PFSK-1 (cell line): ENCODE results near the gene MIOX.

Experiments used
- FOXP2 ChIP-seq: optimal IDR thresholded peaks from 2 replicates; pipeline ENCODE3; 2011; ENCODE audit warnings: borderline replicate concordance, control low read depth, inconsistent platforms; ENCODE audit not compliant: insufficient read depth; ENCODE audit errors: extremely low read length, extremely low read depth
- POLR2AphosphoS5 ChIP-seq: IDR thresholded peaks from 2 replicates; pipeline ENCODE4 v1.6.1; 2012; ENCODE audit warnings: low read depth, mild to moderate bottlenecking, control low read depth, low read length, moderate library complexity
- SIN3A ChIP-seq: IDR thresholded peaks from 2 replicates; pipeline ENCODE4 v1.6.1; 2012; ENCODE audit warnings: mild to moderate bottlenecking, low read length, moderate library complexity, borderline replicate concordance; ENCODE audit not compliant: insufficient read depth
- TAF1 ChIP-seq: IDR thresholded peaks from 2 replicates; pipeline ENCODE4 v1.6.1; 2012; ENCODE audit warnings: low read length, control low read depth, borderline replicate concordance; ENCODE audit not compliant: insufficient read depth
- TF ChIP-seq, protein P1 (sequence below), 2 experiments: IDR thresholded peaks; 2 replicates each; pipeline versions ENCODE4 v1.6.1 to v1.8.0; 2011 to 2012; ENCODE audit warnings: low read depth in 2 of 2, low read length in 2 of 2, control low read depth in 1 of 2, inconsistent platforms in 1 of 2, mild to moderate bottlenecking in 1 of 2, moderate library complexity in 1 of 2; ENCODE audit not compliant: insufficient read depth in 1 of 2

Gene MIOX

DNA sequence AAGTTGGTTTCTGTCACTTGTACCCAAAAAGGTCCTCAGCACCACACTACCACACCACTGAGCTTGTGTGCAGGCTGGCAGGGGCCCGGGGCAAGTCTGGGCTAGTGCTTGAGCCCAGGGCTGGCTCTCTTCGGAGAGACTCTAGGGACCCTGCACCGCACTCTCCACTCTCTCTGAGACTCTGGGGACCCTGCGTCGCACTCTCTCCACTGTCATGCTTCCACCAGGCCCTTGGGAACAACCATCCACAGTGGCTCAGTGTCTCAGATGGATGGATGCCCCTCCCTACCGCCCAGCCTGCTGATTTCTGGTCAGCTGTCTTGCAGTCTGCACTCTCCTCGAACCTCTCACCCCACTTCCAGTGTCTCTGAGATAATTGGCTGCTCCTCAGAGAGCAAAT lies 9.8 kb upstream of the MIOX start:
- TF ChIP-seq FOXP2 (no peak), SIN3A (no peak), POLR2AphosphoS5 (no peak), TAF1 (no peak)
- TF ChIP-seq, protein P1, sequence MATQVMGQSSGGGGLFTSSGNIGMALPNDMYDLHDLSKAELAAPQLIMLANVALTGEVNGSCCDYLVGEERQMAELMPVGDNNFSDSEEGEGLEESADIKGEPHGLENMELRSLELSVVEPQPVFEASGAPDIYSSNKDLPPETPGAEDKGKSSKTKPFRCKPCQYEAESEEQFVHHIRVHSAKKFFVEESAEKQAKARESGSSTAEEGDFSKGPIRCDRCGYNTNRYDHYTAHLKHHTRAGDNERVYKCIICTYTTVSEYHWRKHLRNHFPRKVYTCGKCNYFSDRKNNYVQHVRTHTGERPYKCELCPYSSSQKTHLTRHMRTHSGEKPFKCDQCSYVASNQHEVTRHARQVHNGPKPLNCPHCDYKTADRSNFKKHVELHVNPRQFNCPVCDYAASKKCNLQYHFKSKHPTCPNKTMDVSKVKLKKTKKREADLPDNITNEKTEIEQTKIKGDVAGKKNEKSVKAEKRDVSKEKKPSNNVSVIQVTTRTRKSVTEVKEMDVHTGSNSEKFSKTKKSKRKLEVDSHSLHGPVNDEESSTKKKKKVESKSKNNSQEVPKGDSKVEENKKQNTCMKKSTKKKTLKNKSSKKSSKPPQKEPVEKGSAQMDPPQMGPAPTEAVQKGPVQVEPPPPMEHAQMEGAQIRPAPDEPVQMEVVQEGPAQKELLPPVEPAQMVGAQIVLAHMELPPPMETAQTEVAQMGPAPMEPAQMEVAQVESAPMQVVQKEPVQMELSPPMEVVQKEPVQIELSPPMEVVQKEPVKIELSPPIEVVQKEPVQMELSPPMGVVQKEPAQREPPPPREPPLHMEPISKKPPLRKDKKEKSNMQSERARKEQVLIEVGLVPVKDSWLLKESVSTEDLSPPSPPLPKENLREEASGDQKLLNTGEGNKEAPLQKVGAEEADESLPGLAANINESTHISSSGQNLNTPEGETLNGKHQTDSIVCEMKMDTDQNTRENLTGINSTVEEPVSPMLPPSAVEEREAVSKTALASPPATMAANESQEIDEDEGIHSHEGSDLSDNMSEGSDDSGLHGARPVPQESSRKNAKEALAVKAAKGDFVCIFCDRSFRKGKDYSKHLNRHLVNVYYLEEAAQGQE (IDR thresholded peaks at IDR 0.05; ENCODE audit: insufficient read depth in 1 of 2, low read depth in 2 of 2, low read length in 2 of 2), result no peak

DNA sequence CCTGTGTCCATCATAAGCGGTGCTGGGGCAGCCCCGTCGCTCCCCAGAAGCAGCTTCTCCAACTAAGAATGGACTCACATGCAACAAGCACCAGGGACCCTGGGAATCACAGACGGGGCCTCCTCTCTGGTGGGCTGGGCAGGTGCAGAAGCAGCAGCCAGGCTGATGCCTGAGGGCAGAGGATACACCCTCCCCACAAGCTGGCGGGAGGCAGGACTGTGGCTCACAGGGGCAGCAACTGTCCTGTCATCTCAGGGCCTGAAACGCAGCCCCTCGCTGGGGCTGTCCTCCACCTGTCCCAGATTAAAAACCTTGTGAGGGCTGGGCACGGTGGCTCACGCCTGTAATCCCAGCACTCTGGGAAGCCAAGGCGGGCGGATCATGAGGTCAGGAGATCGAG lies 8.7 kb upstream of the MIOX start:
- TF ChIP-seq POLR2AphosphoS5 (no peak), SIN3A (no peak), TAF1 (no peak), FOXP2 (no peak)
- TF ChIP-seq, protein P1 (IDR thresholded peaks at IDR 0.05; ENCODE audit: insufficient read depth in 1 of 2, low read depth in 2 of 2, low read length in 2 of 2), result no peak

DNA sequence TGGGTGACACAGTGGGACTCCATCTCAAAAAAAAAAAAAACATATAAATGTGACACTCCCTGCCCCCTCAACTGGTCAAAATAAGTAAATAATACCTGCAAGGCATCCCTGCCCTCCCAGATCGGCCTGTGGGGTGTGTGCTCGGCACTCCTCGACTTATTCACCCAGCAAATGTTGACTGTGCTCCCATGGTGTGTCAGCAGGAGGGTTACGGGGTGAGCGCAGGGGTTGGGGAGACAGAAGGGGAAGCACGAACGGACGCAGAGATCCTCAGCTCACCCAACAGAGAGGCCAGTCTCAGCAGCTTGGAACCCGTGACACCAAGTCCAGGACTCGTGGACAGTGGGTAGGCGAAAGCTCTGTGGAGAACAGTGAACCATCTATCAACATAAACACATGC lies 6.9 kb upstream of the MIOX start:
- no peak for TF ChIP-seq POLR2AphosphoS5
- no peak for TF ChIP-seq FOXP2
- TF ChIP-seq, protein P1 (IDR thresholded peaks at IDR 0.05; ENCODE audit: insufficient read depth in 1 of 2, low read depth in 2 of 2, low read length in 2 of 2), result no peak
- TF ChIP-seq SIN3A, result no peak
- no peak for TF ChIP-seq TAF1

DNA sequence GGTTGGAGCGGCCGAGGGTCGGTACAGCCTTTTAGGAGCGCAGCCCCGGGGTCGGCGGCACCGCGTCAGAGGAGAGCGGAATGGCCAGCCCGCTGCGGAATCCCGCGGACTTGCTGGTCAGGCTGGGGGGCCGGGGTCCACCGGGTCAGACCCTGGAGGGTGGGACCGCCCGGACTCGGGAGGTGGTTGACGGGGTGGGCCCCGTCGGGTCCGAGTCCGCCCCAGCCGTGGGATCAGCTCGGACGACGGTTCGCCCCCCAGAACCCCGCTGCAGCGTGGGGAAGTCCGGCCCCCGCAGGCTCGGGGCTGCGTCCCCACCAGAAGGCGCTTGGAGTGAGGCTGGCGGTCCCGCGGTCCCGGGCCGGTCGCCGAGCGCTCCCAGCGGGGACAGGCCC lies 5.6 kb upstream of the MIOX start:
- TF ChIP-seq FOXP2 (no peak), POLR2AphosphoS5 (no peak), SIN3A (no peak), TAF1 (no peak)
- TF ChIP-seq, protein P1 (IDR thresholded peaks at IDR 0.05; ENCODE audit: insufficient read depth in 1 of 2, low read depth in 2 of 2, low read length in 2 of 2), result no peak

DNA sequence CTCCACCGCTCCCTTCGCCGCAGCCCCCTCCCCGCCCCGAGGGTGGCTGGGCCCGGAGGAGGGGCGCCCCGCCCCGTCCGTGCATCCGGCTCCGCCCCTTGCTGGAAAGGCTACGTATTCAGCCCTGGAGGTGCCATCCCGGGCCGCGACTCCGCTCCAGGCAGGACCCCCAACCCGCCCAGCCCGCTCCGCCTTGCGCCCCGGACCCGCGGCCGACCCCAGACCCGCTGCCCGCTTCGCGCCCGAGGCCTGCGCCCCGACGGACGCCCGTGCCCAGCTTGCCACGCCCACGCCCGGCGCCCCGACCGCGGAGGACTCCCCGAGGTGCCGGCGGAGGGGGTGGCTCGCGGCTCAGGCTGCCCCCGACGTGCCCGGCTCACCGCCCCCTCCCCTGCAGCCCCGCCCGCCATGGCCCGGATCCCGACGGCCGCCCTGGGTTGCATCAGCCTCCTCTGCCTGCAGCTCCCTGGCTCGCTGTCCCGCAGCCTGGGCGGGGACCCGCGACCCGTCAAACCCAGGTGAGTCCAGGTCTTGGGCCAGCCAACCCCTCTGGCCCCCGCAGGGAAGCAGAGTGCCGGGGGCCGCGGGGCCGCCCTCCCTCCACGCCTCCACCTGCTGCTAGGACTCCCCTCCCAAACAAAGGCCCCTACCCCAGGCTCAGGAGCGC lies 5.1 kb upstream of the MIOX start, which contains the start of gene ADM2:
ADM2 (plus strand) TSS at position 104 of the 667 bp plus-strand sequence; CDS start at position 409, 305 bp downstream.
- TF ChIP-seq FOXP2 (no peak), TAF1 (no peak), SIN3A (no peak), POLR2AphosphoS5 (no peak)
- TF ChIP-seq, protein P1 (IDR thresholded peaks at IDR 0.05; ENCODE audit: insufficient read depth in 1 of 2, low read depth in 2 of 2, low read length in 2 of 2), result no peak
